HG03469 (cell line): Measurements from ENCODE around the gene ACER1.

Source experiments
- ATAC-seq: cut with Tn5 transposase; IDR thresholded peaks from one replicate; pipeline ENCODE4 v1.9.1; 2021; ENCODE audit warnings: mild to moderate bottlenecking, moderate library complexity, moderate number of reproducible peaks; ENCODE audit not compliant: unreplicated experiment

The ACER1 gene

GRCh38 chr19:6269101-6269886 lies 64.1 kb downstream of the ACER1 start:
- no peak for ATAC-seq

DNA sequence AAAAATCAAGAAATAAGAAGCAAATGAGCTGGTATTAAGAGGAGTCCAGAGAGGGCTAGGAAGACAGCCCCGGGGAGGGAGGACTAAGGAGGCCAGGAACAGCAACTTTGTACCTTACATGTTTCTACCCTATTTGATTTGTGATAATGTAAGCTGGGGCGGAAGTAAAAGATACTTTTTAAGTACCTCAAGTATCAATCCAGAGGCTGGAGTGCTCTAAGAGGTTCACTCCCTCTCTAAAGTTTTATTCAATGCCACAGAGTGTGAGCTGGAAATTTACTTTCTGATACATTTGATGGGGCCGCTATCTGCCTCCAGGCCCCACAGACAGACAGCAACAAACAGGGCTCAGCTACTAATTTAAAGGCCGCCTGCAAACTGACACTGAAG lies 65.0 kb downstream of the ACER1 start:
- ATAC-seq: no peak

GRCh38 chr19:6267552-6268381 lies 65.6 kb downstream of the ACER1 start:
- ATAC-seq: no peak

GRCh38 chr19:6264803-6265202 lies 68.6 kb downstream of the ACER1 start:
- no peak for ATAC-seq

- ATAC-seq: no peak
These were observed 69.5 kb downstream of the ACER1 start for GRCh38 chr19:6263735-6264444.

DNA sequence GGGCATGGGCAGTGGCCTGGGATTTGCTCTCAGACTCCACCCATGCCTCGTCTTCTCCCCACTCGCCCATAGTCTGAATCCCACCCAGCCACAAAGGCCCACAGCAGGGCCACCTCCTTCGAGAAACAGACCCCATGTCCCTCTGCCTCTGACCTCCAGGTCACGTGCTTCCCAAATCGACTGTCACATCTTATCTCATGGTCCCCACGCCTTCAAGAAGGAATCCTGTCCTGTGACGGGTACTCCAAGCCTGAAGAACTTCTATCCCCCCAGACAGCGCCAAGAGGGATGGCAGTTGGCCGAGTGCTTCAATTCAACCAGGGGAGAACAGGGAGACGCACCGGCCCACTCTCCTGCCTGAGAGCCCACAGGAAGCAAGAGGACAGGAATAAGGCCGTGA lies 70.1 kb downstream of the ACER1 start:
- ATAC-seq: no peak

DNA sequence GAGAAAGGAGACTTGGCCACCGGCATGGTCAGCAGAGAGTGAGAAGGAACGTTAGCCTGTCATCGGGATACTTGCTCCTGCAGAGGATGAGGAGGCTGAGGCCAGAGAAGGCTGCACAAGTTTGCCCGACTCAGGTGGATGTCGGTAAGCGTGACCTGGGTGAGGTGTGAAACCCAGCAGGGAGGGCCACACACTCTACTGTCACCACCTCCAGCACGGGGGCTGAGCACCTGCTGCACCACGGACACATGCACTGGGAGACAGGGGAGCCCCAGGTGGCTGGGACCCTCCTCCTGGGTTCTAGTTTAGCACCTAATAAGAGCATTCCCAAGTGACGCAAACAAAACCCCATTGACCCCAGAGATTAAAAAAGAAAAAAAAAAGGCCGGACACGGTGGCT lies 70.9 kb downstream of the ACER1 start:
- ATAC-seq: no peak

DNA sequence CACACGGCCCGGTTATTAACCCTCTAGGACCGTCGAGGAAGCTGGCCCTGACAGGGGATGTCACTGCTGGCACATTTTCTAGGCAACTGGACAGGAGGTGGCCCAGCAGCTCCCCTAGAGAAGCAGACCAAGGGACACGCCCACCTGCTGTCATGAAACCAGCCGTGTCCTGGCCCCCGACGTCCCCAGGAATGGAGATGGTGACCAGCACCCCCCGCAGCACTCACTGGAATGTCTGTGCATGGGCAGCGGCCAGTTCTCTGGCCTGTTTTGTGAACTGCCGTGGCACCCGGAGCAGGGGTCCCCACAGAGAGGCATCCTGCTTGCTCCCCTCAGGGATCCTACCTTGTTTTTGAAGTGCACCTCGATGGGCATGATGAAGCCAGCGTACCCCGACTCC lies 71.5 kb downstream of the ACER1 start:
- ATAC-seq: no peak

DNA sequence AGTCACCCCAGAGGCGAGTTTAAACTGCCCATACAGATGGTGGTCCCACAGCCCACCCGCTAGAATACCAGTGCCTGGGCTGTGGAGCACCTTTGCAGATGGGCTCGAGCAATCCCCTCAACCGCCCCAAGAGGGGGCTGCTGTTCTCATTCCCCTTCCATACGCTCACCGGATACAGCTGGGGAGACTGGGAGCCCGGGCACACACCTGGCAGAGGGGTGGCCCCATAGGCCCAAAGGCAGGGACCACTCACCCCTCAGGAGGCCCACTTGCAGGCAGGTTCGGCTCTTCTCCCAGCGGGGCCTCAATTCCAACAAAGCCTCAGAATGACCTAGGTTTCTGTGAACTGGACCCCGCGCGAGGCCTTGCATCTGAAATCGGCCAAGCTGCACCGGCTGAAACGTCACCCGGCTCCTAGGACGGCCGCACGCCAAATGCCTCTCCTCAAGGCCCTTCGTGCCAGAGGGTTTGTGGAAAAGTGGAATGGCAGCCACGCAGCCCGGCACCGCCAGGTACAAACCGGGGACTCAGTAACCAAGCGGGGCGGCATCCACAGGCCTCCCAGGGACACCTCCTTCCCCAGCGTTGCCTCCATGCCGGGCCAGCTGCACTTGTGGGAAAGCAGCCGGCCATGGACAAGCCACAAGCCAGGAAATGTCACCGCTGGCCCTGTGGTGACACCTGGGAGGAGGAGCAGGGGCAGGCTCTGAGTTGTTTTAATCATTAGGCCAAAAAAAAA lies 72.3 kb downstream of the ACER1 start:
- no peak for ATAC-seq

- ATAC-seq: no peak
These were observed 73.0 kb downstream of the ACER1 start for GRCh38 chr19:6260376-6260775.

DNA sequence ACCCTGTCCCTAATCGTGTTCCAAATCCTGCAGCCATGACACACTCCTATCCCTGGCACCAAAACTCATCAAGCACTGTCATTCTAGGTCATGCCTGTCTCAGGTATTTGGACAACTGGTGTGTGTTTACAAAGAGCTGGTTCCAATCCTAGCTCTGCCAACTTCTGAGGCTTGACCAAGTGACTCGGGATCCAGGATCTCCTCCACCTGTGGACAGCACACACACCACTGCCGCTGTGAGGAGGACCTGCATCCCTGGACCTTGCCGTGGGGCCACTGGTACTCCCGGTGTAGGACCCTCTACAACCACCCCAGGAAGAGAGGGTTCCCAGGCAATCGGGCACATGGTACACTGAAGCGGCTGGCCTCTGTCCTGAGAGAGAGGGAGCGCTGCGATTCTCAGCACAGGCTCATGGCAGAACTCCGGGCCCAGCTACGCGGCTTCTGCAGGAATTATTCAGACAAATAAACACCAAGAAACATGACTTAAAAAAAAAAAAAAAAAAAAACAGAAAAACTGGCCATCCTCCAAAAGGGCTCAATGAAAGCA lies 74.0 kb downstream of the ACER1 start:
- no peak for ATAC-seq

DNA sequence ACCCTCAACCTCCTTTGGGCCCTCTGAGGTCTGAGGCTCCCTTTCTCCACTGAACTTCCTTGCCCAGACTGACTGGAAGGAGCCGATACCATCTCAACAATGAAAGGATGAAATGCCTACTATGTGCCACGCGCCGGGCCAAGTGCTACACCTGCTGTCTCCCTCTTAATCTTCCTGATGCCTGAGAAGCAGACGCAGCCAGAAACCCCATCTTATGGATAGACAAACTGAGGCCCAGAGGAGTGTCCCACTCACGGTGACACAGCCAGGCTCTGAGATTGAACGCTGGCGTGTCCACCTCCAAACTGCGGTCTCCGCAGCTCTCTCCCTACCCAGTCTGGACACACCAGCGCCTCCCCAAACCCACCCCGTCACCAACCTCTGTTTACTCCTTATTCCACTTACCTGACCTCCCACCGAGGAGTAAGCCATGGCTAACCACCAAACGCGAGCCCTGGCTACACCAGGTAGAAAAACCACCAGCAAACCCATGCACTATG lies 74.5 kb downstream of the ACER1 start:
- ATAC-seq: no peak
